DOHH2 (cell line): ENCODE results near the gene IL2RA.

Experiments used
- H3F3A ChIP-seq: fragments of 200-600 bp; sonication (generic), shearing (Covaris generic); 2 replicates; pipeline ENCODE4 v1.6.0; 2016; ENCODE audit warnings: antibody characterized with exemption, mild to moderate bottlenecking; ENCODE audit not compliant: control insufficient read depth, insufficient read depth
- H3K27ac ChIP-seq: fragments of 200-600 bp; sonication (generic); 2 replicates; pipeline ENCODE4 v1.5.1; 2014; ENCODE audit warnings: low read depth, mild to moderate bottlenecking, low read length, moderate library complexity
- H3K27me3 ChIP-seq: fragments of 200-600 bp; sonication (generic); 2 replicates; pipeline ENCODE4 v1.6.1; 2014; ENCODE audit warnings: mild to moderate bottlenecking, low read length, mixed read lengths; ENCODE audit not compliant: control insufficient read depth
- H3K36me3 ChIP-seq: fragments of 200-600 bp; sonication (generic); 2 replicates; pipeline ENCODE4 v1.6.1; 2014; ENCODE audit warnings: mild to moderate bottlenecking, low read length, moderate library complexity, mixed read lengths; ENCODE audit not compliant: control insufficient read depth
- H3K4me1 ChIP-seq: fragments of 200-600 bp; sonication (generic); 2 replicates; pipeline ENCODE4 v1.6.1; 2014; ENCODE audit warnings: mild to moderate bottlenecking, low read length, mixed read lengths; ENCODE audit not compliant: control insufficient read depth
- H3K4me2 ChIP-seq: fragments of 200-600 bp; sonication (generic); 2 replicates; pipeline ENCODE4 v1.6.0; 2014; ENCODE audit warnings: mild to moderate bottlenecking, low read length, moderate library complexity
- H3K4me3 ChIP-seq: fragments of 200-600 bp; sonication (generic); 2 replicates; pipeline ENCODE4 v1.5.1; 2014; ENCODE audit warnings: mild to moderate bottlenecking, low read length, mixed read lengths
- H3K79me2 ChIP-seq: fragments of 200-600 bp; sonication (generic); 2 replicates; pipeline ENCODE4 v1.6.1; 2014; ENCODE audit warnings: mild to moderate bottlenecking, low read length, mixed read lengths; ENCODE audit not compliant: control insufficient read depth
- H3K9me2 ChIP-seq: fragments of 200-600 bp; sonication (generic); replicated peaks from 2 replicates; pipeline ENCODE4 v1.6.1; 2014; ENCODE audit warnings: mild to moderate bottlenecking, low read length, mixed read lengths; ENCODE audit not compliant: control insufficient read depth
- H3K9me3 ChIP-seq: fragments of 200-600 bp; sonication (generic); 2 replicates; pipeline ENCODE4 v1.6.1; 2014; ENCODE audit warnings: antibody characterized with exemption, low read length, mixed read lengths; ENCODE audit not compliant: control insufficient read depth, insufficient read depth
- H4K20me1 ChIP-seq: fragments of 200-600 bp; sonication (generic); 2 replicates; pipeline ENCODE4 v1.6.0; 2014; ENCODE audit warnings: low read depth, mild to moderate bottlenecking, antibody characterized with exemption, low read length, moderate library complexity; ENCODE audit not compliant: control insufficient read depth, insufficient read depth
- EZH2phosphoT487 ChIP-seq: fragments of 200-600 bp; sonication (generic); IDR thresholded peaks from 2 replicates; pipeline ENCODE4 v1.6.1; 2017; ENCODE audit warnings: borderline replicate concordance, mild to moderate bottlenecking, antibody characterized with exemption, low read length, moderate library complexity, mixed read lengths
- TF ChIP-seq, protein P1 (sequence below): fragments of 200-600 bp; sonication (generic); IDR thresholded peaks from one replicate; pipeline ENCODE4 v1.5.1; 2014; ENCODE audit warnings: antibody characterized with exemption, mild to moderate bottlenecking, low read depth, low read length; ENCODE audit not compliant: poor library complexity, severe bottlenecking

The IL2RA gene

GRCh38 chr10:6027929-6028328 lies 34.2 kb downstream of the IL2RA start:
- H3K9me2 ChIP-seq, result no peaks in the 10 kb centered on the region
- TF ChIP-seq, protein P1, sequence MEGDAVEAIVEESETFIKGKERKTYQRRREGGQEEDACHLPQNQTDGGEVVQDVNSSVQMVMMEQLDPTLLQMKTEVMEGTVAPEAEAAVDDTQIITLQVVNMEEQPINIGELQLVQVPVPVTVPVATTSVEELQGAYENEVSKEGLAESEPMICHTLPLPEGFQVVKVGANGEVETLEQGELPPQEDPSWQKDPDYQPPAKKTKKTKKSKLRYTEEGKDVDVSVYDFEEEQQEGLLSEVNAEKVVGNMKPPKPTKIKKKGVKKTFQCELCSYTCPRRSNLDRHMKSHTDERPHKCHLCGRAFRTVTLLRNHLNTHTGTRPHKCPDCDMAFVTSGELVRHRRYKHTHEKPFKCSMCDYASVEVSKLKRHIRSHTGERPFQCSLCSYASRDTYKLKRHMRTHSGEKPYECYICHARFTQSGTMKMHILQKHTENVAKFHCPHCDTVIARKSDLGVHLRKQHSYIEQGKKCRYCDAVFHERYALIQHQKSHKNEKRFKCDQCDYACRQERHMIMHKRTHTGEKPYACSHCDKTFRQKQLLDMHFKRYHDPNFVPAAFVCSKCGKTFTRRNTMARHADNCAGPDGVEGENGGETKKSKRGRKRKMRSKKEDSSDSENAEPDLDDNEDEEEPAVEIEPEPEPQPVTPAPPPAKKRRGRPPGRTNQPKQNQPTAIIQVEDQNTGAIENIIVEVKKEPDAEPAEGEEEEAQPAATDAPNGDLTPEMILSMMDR, result no peak
- TF ChIP-seq EZH2phosphoT487, result no peak
- H3K4me2 ChIP-seq, result no peak overlapping the region

DNA sequence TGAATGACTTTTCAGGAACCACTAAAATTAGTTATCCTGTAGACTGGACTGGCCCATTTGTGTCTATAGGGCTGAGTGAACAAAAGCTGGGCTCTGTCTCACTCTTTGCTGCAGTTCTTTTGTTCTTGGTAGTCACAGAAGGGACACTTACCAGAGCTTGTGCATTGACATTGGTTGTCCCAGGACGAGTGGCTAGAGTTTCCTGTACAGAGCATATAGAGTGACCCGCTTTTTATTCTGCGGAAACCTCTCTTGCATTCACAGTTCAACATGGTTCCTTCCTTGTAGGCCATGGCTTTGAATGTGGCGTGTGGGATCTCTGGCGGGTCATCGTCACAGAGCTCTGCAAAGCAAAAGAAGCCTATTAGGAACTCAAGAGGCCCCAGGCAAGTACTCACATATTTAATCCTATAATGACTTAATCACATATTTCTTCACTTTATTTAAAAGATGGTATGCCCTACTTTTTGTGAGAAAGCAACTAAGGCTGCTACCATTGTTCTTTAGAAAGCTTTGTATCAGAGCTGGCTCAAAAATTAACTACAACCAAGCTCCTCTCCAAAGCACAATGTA lies 36.4 kb downstream of the IL2RA start:
- no peaks in the 10 kb centered on the region for H4K20me1 ChIP-seq
- H3K27me3 ChIP-seq, result no peaks in the 10 kb centered on the region
- no peaks in the 10 kb centered on the region for H3F3A ChIP-seq
- H3K4me1 ChIP-seq, result 0 out of 2 replicates have a peak, but pooled peaks cover 3% of the 10 kb centered on the region
- H3K4me3 ChIP-seq, result no peak overlapping the region
- H3K27ac ChIP-seq, result no peak overlapping the region
- H3K9me3 ChIP-seq, result peaks cover 4% of the 10 kb centered on the region; the same call in 1 of the 2 replicates
- no peak overlapping the region for H3K4me2 ChIP-seq
- H3K79me2 ChIP-seq, result no peaks in the 10 kb centered on the region
- H3K36me3 ChIP-seq, result no peaks in the 10 kb centered on the region
- no peaks in the 10 kb centered on the region for H3K9me2 ChIP-seq
- TF ChIP-seq, protein P1, result no peak
- TF ChIP-seq EZH2phosphoT487, result no peak

More at GRCh38 chr10:6027929-6028328, 34.2 kb downstream of the IL2RA start:
- H3K9me3 ChIP-seq, result peaks cover 8% of the 10 kb centered on the region; the same call in 1 of the 2 replicates
- H3F3A ChIP-seq, result no peaks in the 10 kb centered on the region
- no peak overlapping the region for H3K4me3 ChIP-seq
- H3K27ac ChIP-seq, result no peak overlapping the region
- H3K4me1 ChIP-seq, result 0 out of 2 replicates have a peak, but pooled peaks cover 3% of the 10 kb centered on the region
- no peaks in the 10 kb centered on the region for H3K27me3 ChIP-seq
- no peaks in the 10 kb centered on the region for H4K20me1 ChIP-seq
- H3K79me2 ChIP-seq, result no peaks in the 10 kb centered on the region
- no peaks in the 10 kb centered on the region for H3K36me3 ChIP-seq

DNA sequence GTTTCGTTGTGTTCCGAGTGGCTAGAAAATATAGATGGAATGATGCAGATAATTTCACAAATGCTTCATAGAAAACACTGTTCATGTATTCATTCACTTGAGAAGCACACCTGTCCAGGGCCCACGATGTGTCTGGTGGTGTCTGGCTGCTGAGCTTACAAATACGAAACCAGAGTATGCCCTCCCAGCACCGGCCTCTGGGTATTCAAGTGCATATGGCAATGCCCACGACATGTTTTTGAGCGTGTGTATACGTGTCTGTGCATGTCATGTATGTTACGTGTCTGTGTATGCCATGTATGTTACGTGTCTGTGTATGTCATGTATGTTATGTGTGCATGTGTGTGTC lies 37.9 kb downstream of the IL2RA start:
- Histone ChIP-seq H3K27me3 (no peaks in the 10 kb centered on the region), H3F3A (no peaks in the 10 kb centered on the region), H3K4me3 (no peak overlapping the region), H3K4me2 (no peak overlapping the region), H3K27ac (no peak overlapping the region), H3K9me2 (no peaks in the 10 kb centered on the region), H3K36me3 (no peaks in the 10 kb centered on the region), H3K9me3 (no peaks in the 10 kb centered on the region), H3K79me2 (no peaks in the 10 kb centered on the region), H3K4me1 (0 out of 2 replicates have a peak, but pooled peaks cover 3% of the 10 kb centered on the region), H4K20me1 (no peaks in the 10 kb centered on the region)
- TF ChIP-seq, protein P1, result no peak
- TF ChIP-seq EZH2phosphoT487, result no peak
